GM21576 (cell line): Measurements from ENCODE around the gene SPAG9.
"Not testable (repeated sequence)": the region's sequence is repeated elsewhere in the genome, so short reads cannot be mapped to it uniquely, and the experiment has no call there.

Source experiments
- ATAC-seq: cut with Tn5 transposase; IDR thresholded peaks from one replicate; pipeline ENCODE4 v1.9.1; 2021; ENCODE audit warnings: mild to moderate bottlenecking, moderate library complexity; ENCODE audit not compliant: unreplicated experiment

SPAG9 gene

GRCh38 chr17:50944902-50945720, 175.6 kb downstream of the SPAG9 start:
- ATAC-seq = no peak

GRCh38 chr17:50944054-50944901, 176.4 kb downstream of the SPAG9 start:
- ATAC-seq = no peak

- no peak for ATAC-seq
Observed at GRCh38 chr17:50943575-50943933, 177.1 kb downstream of the SPAG9 start.

- ATAC-seq = not testable (repeated sequence)
Observed at GRCh38 chr17:50941676-50942048, 179.0 kb downstream of the SPAG9 start.

GRCh38 chr17:50939795-50940684, 180.6 kb downstream of the SPAG9 start:
- ATAC-seq = no peak

GRCh38 chr17:50939542-50939794, 181.2 kb downstream of the SPAG9 start:
- ATAC-seq = no peak

GRCh38 chr17:50938821-50939541, 181.7 kb downstream of the SPAG9 start:
- no peak for ATAC-seq

GRCh38 chr17:50935996-50936266, 184.7 kb downstream of the SPAG9 start:
- ATAC-seq = no peak

- no peak for ATAC-seq
Observed at GRCh38 chr17:50935221-50935995, 185.3 kb downstream of the SPAG9 start.

GRCh38 chr17:50934672-50935220, 185.9 kb downstream of the SPAG9 start:
- no peak for ATAC-seq

GRCh38 chr17:50934161-50934560, 186.5 kb downstream of the SPAG9 start:
- ATAC-seq = no peak

- peak; percentile 61 for ATAC-seq
Observed at GRCh38 chr17:50931144-50931908, 189.3 kb downstream of the SPAG9 start.

GRCh38 chr17:50928646-50929045, 192.0 kb downstream of the SPAG9 start:
- no peak for ATAC-seq

- no peak for ATAC-seq
Observed at GRCh38 chr17:50927287-50927686, 193.4 kb downstream of the SPAG9 start.

- ATAC-seq = no peak
Observed at GRCh38 chr17:50926523-50926922, 194.1 kb downstream of the SPAG9 start.

GRCh38 chr17:50925296-50925891, 195.3 kb downstream of the SPAG9 start:
- no peak for ATAC-seq

GRCh38 chr17:50924800-50925199, 195.9 kb downstream of the SPAG9 start:
- ATAC-seq = no peak

- ATAC-seq = no peak
Observed at GRCh38 chr17:50924300-50924699, 196.4 kb downstream of the SPAG9 start.

GRCh38 chr17:50923611-50924010, 197.1 kb downstream of the SPAG9 start:
- no peak for ATAC-seq
